Measurements from ENCODE around the gene AADACL4. TPM values are rescaled to one million over a fixed set of nuclear protein-coding genes. Genes with fewer than 3 reads are reported as not detected.

Gene AADACL4
- total and polyA plus RNA-seq, 9 of the 15 experiments (the other 6 are each of a cell fraction or from before 2014, with no cell fraction given) = not detected

GRCh38 chr1:12619792-12620487, 23.9 kb upstream of the AADACL4 start (continued):
- TF ChIP-seq HMGN3 (IDR thresholded peaks at IDR 0.05; ENCODE audit: borderline replicate concordance, extremely low read depth, insufficient read length, low read depth, low read length) = peak; percentile 18
- TF ChIP-seq TCF7 (IDR thresholded peaks at IDR 0.05; ENCODE audit: borderline replicate concordance) = peak; percentile 36; the same call in 1 of the 2 replicates
- no peak for TF ChIP-seq ZNF609 (CRISPR knock-in tag; IDR thresholded peaks at IDR 0.05; ENCODE audit: borderline replicate concordance)
- no peak for TF ChIP-seq SUPT5H (IDR thresholded peaks at IDR 0.05)
- TF ChIP-seq FOXK2 (conservative IDR thresholded peaks at IDR 0.05 in 1 of 2, IDR thresholded peaks at IDR 0.05 in 1 of 2; ENCODE audit: low read depth in 2 of 2) = no peak
- peak; percentile 24; the same call in 1 of the 2 replicates for TF ChIP-seq PHF8 (IDR thresholded peaks at IDR 0.05; ENCODE audit: borderline replicate concordance, low read length)
- TF ChIP-seq ZBTB43 (CRISPR knock-in tag; IDR thresholded peaks at IDR 0.05) = no peak
- no peak for TF ChIP-seq RHOXF2B (CRISPR knock-in tag; conservative IDR thresholded peaks at IDR 0.05)
- no peak for TF ChIP-seq MECOM (CRISPR knock-in tag; IDR thresholded peaks at IDR 0.05)
- no peak for TF ChIP-seq FOS (IDR thresholded peaks at IDR 0.05; ENCODE audit: extremely low read depth, insufficient read length)
- TF ChIP-seq NELFE (IDR thresholded peaks at IDR 0.05; ENCODE audit: insufficient read depth, insufficient read length) = no peak
- peak; percentile 31; the same call in 1 of the 2 replicates for TF ChIP-seq EP300 (IDR thresholded peaks at IDR 0.05; ENCODE audit: low read length)
- peak; percentile 37 to 79; a peak in 1 of 4 replicates for TF ChIP-seq TEAD1 (CRISPR knock-in tag; IDR thresholded peaks at IDR 0.05)
- TF ChIP-seq SIN3A (IDR thresholded peaks at IDR 0.05; ENCODE audit: borderline replicate concordance in 2 of 2, control insufficient read depth in 1 of 2, low read depth in 2 of 2, low read length in 2 of 2) = peak in 1 of 2 experiments; percentile 26; a peak in 1 of 4 replicates
- TF ChIP-seq HDAC6 (IDR thresholded peaks at IDR 0.05; ENCODE audit: low read depth, low read length) = no peak
- no peak for TF ChIP-seq SNRNP70 (optimal IDR thresholded peaks at IDR 0.05; ENCODE audit: low read depth, low read length)
- no peak for TF ChIP-seq ATF2 (CRISPR knock-in tag; IDR thresholded peaks at IDR 0.05)
- TF ChIP-seq MAZ (CRISPR knock-in tag; conservative IDR thresholded peaks at IDR 0.05 in 1 of 2, IDR thresholded peaks at IDR 0.05 in 1 of 2) = no peak
- no peak for TF ChIP-seq ZNF57 (CRISPR knock-in tag; IDR thresholded peaks at IDR 0.05)
- TF ChIP-seq ZEB2 (IDR thresholded peaks at IDR 0.05) = no peak
- no peak for TF ChIP-seq MTA2 (IDR thresholded peaks at IDR 0.05; ENCODE audit: low read depth)
- TF ChIP-seq ZNF507 (tag; conservative IDR thresholded peaks at IDR 0.05) = no peak

Measured in K562 (cell line).